ENCODE measurements around the gene ZSCAN5A. TPM values are rescaled to one million over a fixed set of nuclear protein-coding genes. Genes with fewer than 3 reads are reported as not detected.
"Not testable (repeated sequence)": the region's sequence is repeated elsewhere in the genome, so short reads cannot be mapped to it uniquely, and the experiment has no call there.

ZSCAN5A gene
- total RNA-seq, 1 donor from 2014 or later: 4.1 TPM

GRCh38 chr19:56217039-56217949, 97.3 kb downstream of the ZSCAN5A start:
- no peak for DNase-seq (ENCODE audit: low spot score in 2 of 2)
- no peak for FAIRE-seq

- no peak for DNase-seq (ENCODE audit: low spot score in 2 of 2)
- FAIRE-seq: no peak
Observed at GRCh38 chr19:56211718-56212117, 102.9 kb downstream of the ZSCAN5A start.

- not testable (repeated sequence) for FAIRE-seq; DNase-seq (ENCODE audit: low spot score in 2 of 2)
Observed at GRCh38 chr19:56210036-56210435, 104.6 kb downstream of the ZSCAN5A start.

- FAIRE-seq: no peak
Observed at GRCh38 chr19:56209091-56209490, 105.5 kb downstream of the ZSCAN5A start.

GRCh38 chr19:56207581-56207980, 107.1 kb downstream of the ZSCAN5A start:
- not testable (repeated sequence) for FAIRE-seq; DNase-seq (ENCODE audit: low spot score in 2 of 2)

More at GRCh38 chr19:56209091-56209490, 105.5 kb downstream of the ZSCAN5A start:
- no peak for DNase-seq (ENCODE audit: low spot score in 2 of 2)

GRCh38 chr19:56201973-56202372, 112.7 kb downstream of the ZSCAN5A start, which contains the start of gene ZSCAN5C:
TSS of gene ZSCAN5C (plus strand) at chr19:56202273. CDS start at chr19:56205914, 3,641 bp downstream.
- no peak for FAIRE-seq
- DNase-seq (ENCODE audit: low spot score in 2 of 2): no peak

- DNase-seq (ENCODE audit: low spot score in 2 of 2): no peak
- FAIRE-seq: no peak
Observed at GRCh38 chr19:56199687-56200086, 115.0 kb downstream of the ZSCAN5A start.

GRCh38 chr19:56197646-56198045, 117.0 kb downstream of the ZSCAN5A start, which contains the start of gene ZSCAN5B:
TSS of gene ZSCAN5B (minus strand) at chr19:56197783. CDS start at chr19:56193052, 4,731 bp downstream.
- FAIRE-seq; DNase-seq (ENCODE audit: low spot score in 2 of 2): not testable (repeated sequence)

- DNase-seq (ENCODE audit: low spot score in 2 of 2): no peak
- no peak for FAIRE-seq
Observed at GRCh38 chr19:56193981-56194640, 120.5 kb downstream of the ZSCAN5A start.

GRCh38 chr19:56191711-56192110, 122.9 kb downstream of the ZSCAN5A start:
- no peak for DNase-seq (ENCODE audit: low spot score in 2 of 2)
- no peak for FAIRE-seq

GRCh38 chr19:56191115-56191514, 123.5 kb downstream of the ZSCAN5A start:
- FAIRE-seq: no peak
- no peak for DNase-seq (ENCODE audit: low spot score in 2 of 2)

GRCh38 chr19:56189785-56190184, 124.9 kb downstream of the ZSCAN5A start:
- FAIRE-seq: no peak
- no peak for DNase-seq (ENCODE audit: low spot score in 2 of 2)

GRCh38 chr19:56177564-56178243, 136.9 kb downstream of the ZSCAN5A start:
- DNase-seq (ENCODE audit: low spot score in 2 of 2) (no peak), FAIRE-seq (no peak)

- no peak for FAIRE-seq
Observed at GRCh38 chr19:56176881-56177280, 137.8 kb downstream of the ZSCAN5A start.

GRCh38 chr19:56176310-56176709, 138.3 kb downstream of the ZSCAN5A start:
- not testable (repeated sequence) for DNase-seq (ENCODE audit: low spot score in 2 of 2); FAIRE-seq

More at GRCh38 chr19:56176881-56177280, 137.8 kb downstream of the ZSCAN5A start:
- no peak for DNase-seq (ENCODE audit: low spot score in 2 of 2)

- FAIRE-seq; DNase-seq (ENCODE audit: low spot score in 2 of 2): not testable (repeated sequence)
Observed at GRCh38 chr19:56175861-56176307, 138.8 kb downstream of the ZSCAN5A start, which contains the start of gene GALP. TSS of gene GALP (plus strand) at chr19:56176008. CDS start at chr19:56177109, 1,101 bp downstream.

- DNase-seq (ENCODE audit: low spot score in 2 of 2) (no peak), FAIRE-seq (no peak)
Observed at GRCh38 chr19:56174550-56174949, 140.1 kb downstream of the ZSCAN5A start.

GRCh38 chr19:56174086-56174485, 140.6 kb downstream of the ZSCAN5A start:
- no peak for DNase-seq (ENCODE audit: low spot score in 2 of 2)
- no peak for FAIRE-seq
